Measurements from ENCODE around the gene PHKB. TPM values are rescaled to one million over a fixed set of nuclear protein-coding genes. Genes with fewer than 3 reads are reported as not detected.
A peak's percentile ranks its signal among the peaks of the same experiment; 100 is the strongest.
"Not testable (repeated sequence)": the region's sequence is repeated elsewhere in the genome, so short reads cannot be mapped to it uniquely, and the experiment has no call there.

The PHKB gene
- total RNA-seq, 2 donors from 2014 or later = 28.5 to 39.5 TPM

GRCh38 chr16:47538472-47538871, 77.3 kb downstream of the PHKB start:
- DNase-seq = no peak
- Mint-ChIP-seq H3K4me3 (no peak overlapping the region), H3K27me3 (ENCODE audit: low read depth) (no peaks in the 10 kb centered on the region), H3K36me3 (ENCODE audit: insufficient read depth in 2 of 2) (peaks cover 16 to 29% of the 10 kb centered on the region in 2 donors), H3K9me3 (peaks cover 2 to 9% of the 10 kb centered on the region in 2 donors), H3K27ac (no peak overlapping the region), H3K4me1 (ENCODE audit: low read depth) (no peaks in the 10 kb centered on the region)
- ATAC-seq (replicated peaks in 1 of 2) = no peak

DNA sequence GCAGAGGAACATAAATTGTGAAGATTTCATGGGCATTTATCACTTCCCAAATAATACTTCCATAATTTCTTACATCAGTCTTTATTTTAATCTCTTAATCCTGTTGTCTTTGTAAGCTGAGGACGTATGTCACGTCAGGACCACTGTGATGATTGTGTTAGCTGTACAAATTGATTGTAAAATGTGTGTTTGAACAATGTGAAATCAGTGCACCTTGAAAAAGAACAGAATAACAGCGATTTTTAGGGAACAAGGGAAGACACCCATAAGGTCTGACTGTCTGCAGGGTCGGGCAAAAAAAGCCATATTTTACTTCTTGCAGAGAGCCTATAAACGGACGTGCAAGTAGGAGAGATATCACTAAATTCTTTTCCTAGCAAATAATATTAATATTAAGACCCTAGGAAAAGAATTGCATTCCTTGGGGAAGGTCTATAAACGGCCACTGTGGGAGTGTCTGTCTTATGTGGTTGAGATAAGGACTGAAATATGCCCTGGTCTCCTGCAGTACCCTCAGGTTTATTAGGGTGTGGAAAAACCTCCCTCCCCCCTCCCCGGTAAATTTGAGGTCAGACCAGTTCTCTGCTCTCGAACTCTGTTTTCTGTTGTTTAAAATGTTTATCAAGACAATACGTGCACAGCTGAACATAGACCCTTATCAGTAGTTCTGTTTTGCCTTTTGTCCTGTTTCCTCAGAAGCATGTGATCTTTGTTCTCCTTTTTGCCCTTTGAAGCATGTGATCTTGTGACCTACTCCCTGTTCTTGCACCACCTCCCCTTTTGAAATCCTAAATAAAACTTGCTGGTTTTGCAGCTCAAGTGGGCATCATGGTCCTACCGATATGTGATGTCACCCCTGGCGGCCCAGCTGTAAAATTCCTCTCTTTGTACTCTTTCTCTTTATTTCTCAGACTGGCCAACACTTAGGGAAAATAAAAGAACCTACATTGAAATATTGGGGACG, 78.9 kb downstream of the PHKB start:
- H3K27ac Mint-ChIP-seq; H3K27me3 Mint-ChIP-seq (ENCODE audit: low read depth); H3K4me3 Mint-ChIP-seq; H3K4me1 Mint-ChIP-seq (ENCODE audit: low read depth); ATAC-seq (replicated peaks in 1 of 2); DNase-seq: not testable (repeated sequence)
- H3K36me3 Mint-ChIP-seq (ENCODE audit: insufficient read depth in 2 of 2) = peaks cover 20 to 37% of the 10 kb centered on the region in 2 donors
- H3K9me3 Mint-ChIP-seq = peaks cover 8 to 16% of the 10 kb centered on the region in 2 donors

DNA sequence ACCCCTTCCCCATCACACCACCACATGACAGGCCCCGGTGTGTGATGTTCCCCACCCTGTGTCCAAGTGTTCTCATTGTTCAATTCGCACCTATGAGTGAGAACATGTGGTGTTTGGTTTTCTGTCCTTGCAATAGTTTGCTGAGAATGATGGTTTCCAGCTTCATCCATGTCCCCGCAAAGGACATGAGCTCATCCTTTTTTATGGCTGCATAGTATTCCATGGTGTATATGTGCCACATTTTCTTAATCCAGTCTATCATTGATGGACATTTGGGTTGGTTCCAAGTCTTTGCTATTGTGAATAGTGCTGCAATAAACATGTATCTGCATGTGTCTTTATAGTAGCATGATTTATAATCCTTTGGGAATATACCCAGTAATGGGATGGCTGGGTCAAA, 80.0 kb downstream of the PHKB start:
- not testable (repeated sequence) for H3K27me3 Mint-ChIP-seq (ENCODE audit: low read depth); H3K27ac Mint-ChIP-seq
- H3K9me3 Mint-ChIP-seq = peaks cover 14 to 22% of the 10 kb centered on the region in 2 donors

DNA sequence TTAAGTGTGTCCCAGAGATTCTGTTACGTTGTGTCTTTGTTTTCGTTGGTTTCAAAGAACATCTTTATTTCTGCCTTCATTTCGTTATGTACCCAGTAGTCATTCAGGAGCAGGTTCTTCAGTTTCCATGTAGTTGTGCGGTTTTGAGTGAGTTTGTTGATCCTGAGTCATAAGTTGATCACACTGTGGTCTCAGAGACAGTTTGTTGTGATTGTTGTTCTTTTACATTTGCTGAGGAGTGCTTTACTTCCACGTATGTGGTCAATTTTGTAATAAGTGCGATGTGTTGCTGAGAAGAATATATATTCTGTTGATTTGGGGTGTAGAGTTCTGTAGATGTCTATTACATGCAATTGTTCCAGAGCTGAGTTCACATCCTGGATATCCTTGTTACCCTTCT, 83.1 kb downstream of the PHKB start:
- Mint-ChIP-seq H3K4me3 (peak overlapping the region in 1 of 2 donors; percentile 75), H3K9me3 (peaks cover 14 to 20% of the 10 kb centered on the region in 2 donors), H3K27ac (peak overlapping the region; percentile 82), H3K36me3 (ENCODE audit: insufficient read depth in 2 of 2) (peaks cover 29 to 53% of the 10 kb centered on the region in 2 donors)
- not testable (repeated sequence) for ATAC-seq (replicated peaks in 1 of 2); H3K27me3 Mint-ChIP-seq (ENCODE audit: low read depth); DNase-seq; H3K4me1 Mint-ChIP-seq (ENCODE audit: low read depth)

More for the DNA sequence above, 80.0 kb downstream of the PHKB start:
- ATAC-seq (replicated peaks in 1 of 2); H3K4me1 Mint-ChIP-seq (ENCODE audit: low read depth); DNase-seq; H3K4me3 Mint-ChIP-seq: not testable (repeated sequence)
- H3K36me3 Mint-ChIP-seq (ENCODE audit: insufficient read depth in 2 of 2) = peaks cover 26 to 47% of the 10 kb centered on the region in 2 donors

DNA sequence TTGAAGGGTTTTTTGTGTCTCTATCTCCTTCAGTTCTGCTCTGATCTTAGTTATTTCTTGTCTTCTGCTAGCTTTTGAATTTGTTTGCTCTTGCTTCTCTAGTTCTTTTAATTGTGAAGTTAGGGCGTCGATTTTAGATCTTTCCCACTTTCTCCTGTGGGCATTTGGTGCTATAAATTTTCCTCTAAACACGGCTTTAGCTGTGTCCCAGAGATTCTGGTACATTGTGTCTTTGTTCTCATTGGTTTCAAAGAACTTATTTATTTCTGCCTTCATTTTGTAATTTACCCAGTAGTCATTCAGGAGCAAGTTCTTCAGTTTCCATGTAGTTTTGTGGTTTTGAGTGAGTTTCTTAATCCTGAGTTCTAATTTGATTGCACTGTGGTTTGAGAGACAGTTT, 90.1 kb downstream of the PHKB start:
- ATAC-seq (replicated peaks in 1 of 2); H3K27me3 Mint-ChIP-seq (ENCODE audit: low read depth); H3K4me3 Mint-ChIP-seq; H3K27ac Mint-ChIP-seq; H3K4me1 Mint-ChIP-seq (ENCODE audit: low read depth); DNase-seq: not testable (repeated sequence)
- peaks cover 15 to 19% of the 10 kb centered on the region in 2 donors for H3K9me3 Mint-ChIP-seq
- H3K36me3 Mint-ChIP-seq (ENCODE audit: insufficient read depth in 2 of 2) = peaks cover 30 to 57% of the 10 kb centered on the region in 2 donors

DNA sequence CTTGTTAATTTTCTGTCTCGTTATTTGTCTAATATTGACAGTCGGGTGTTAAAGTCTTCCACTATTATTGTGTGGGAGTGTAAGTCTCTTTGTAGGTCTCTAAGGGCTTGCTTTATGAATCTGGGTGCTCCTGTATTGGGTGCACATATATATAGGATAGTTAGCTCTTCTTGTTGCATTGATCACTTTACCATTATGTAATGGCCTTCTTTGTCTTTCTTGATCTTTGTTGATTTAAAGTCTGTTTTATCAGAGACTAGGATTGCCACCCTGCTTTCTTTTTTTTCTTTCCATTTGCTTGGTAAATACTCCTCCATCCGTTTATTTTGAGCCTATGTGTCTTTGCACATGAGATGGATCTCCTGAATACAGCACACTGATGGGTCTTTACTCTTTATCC, 90.6 kb downstream of the PHKB start:
- not testable (repeated sequence) for H3K27ac Mint-ChIP-seq; DNase-seq; ATAC-seq (replicated peaks in 1 of 2); H3K4me3 Mint-ChIP-seq; H3K4me1 Mint-ChIP-seq (ENCODE audit: low read depth); H3K27me3 Mint-ChIP-seq (ENCODE audit: low read depth)
- peaks cover 30 to 57% of the 10 kb centered on the region in 2 donors for H3K36me3 Mint-ChIP-seq (ENCODE audit: insufficient read depth in 2 of 2)
- H3K9me3 Mint-ChIP-seq = peaks cover 15 to 19% of the 10 kb centered on the region in 2 donors

DNA sequence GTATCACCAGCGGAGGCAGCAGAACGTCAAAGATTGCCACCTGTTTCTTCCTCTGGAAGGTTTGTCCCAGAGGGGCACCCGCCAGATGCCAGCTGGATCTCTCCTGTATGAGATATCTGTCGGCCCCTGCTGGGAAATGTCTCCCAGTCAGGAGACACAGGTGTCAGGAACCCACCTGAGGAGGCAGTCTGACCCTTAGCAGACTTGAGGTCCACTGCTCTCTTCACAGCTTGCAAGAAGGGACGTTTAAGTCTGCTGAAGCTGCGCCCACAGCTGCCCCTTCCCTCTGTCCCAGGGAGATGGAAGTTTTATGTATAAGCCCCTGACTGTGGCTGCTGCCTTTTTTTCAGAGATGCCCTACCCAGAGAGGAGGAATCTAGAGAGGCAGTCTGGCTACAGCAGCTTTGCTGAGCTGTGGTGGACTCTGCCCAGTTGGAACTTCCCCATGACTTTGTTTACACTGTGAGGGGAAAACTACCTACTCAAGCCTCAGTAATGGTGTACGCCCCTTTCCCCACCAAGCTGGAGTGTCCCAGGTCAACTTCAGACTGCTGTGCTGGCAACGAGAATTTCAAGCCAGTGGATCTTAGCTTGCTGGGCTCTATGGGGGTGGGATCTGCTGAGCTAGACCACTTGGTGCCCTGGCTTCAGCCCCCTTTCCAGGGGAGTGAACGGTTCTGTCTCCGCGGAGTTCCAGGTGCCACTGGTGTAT, 92.9 kb downstream of the PHKB start:
- Mint-ChIP-seq H3K4me3 (no peak overlapping the region), H3K36me3 (ENCODE audit: insufficient read depth in 2 of 2) (peaks cover 26 to 50% of the 10 kb centered on the region in 2 donors), H3K9me3 (peaks cover 13 to 19% of the 10 kb centered on the region in 2 donors), H3K4me1 (ENCODE audit: low read depth) (no peaks in the 10 kb centered on the region), H3K27me3 (ENCODE audit: low read depth) (no peaks in the 10 kb centered on the region), H3K27ac (no peak overlapping the region)
- DNase-seq (no peak), ATAC-seq (replicated peaks in 1 of 2) (no peak)

GRCh38 chr16:47554587-47554986, 93.5 kb downstream of the PHKB start:
- not testable (repeated sequence) for H3K4me1 Mint-ChIP-seq (ENCODE audit: low read depth); ATAC-seq (replicated peaks in 1 of 2); DNase-seq; H3K27me3 Mint-ChIP-seq (ENCODE audit: low read depth); H3K4me3 Mint-ChIP-seq; H3K27ac Mint-ChIP-seq
- peaks cover 13 to 19% of the 10 kb centered on the region in 2 donors for H3K9me3 Mint-ChIP-seq
- H3K36me3 Mint-ChIP-seq (ENCODE audit: insufficient read depth in 2 of 2) = peaks cover 26 to 46% of the 10 kb centered on the region in 2 donors

- Mint-ChIP-seq H3K9me3 (peaks cover 3 to 11% of the 10 kb centered on the region in 2 donors), H3K4me3 (no peak overlapping the region), H3K27ac (no peak overlapping the region), H3K36me3 (ENCODE audit: insufficient read depth in 2 of 2) (peaks cover 16 to 21% of the 10 kb centered on the region in 2 donors), H3K27me3 (ENCODE audit: low read depth) (no peaks in the 10 kb centered on the region), H3K4me1 (ENCODE audit: low read depth) (peaks cover 21% of the 10 kb centered on the region)
- no peak for DNase-seq
- ATAC-seq (replicated peaks in 1 of 2) = no peak
Measured at GRCh38 chr16:47561286-47561685, 100.2 kb downstream of the PHKB start.

DNA sequence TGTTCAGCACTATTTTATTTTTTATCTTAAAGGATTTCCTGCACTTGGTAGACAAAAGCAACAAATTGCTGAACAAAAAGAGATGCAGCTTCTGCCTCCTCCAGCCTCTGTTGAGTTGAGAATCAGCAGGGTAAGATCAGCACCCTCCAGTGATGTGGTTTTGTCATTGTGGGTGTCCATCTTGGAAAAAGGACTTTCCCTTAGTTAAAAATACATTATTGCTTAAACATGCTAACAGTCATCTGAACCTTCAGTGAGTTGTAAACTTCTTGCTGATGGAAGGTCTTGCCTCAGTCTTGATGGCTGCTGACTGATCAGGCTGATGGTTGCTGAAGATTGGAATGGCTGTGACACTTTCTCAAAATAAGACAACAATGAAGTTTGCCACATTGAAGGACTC, 101.2 kb downstream of the PHKB start:
- Mint-ChIP-seq H3K36me3 (ENCODE audit: insufficient read depth in 2 of 2) (peaks cover 15 to 22% of the 10 kb centered on the region in 2 donors), H3K4me3 (no peak overlapping the region), H3K27ac (no peak overlapping the region), H3K27me3 (ENCODE audit: low read depth) (no peaks in the 10 kb centered on the region), H3K9me3 (peaks cover 3 to 13% of the 10 kb centered on the region in 2 donors), H3K4me1 (ENCODE audit: low read depth) (peaks cover 26% of the 10 kb centered on the region)
- ATAC-seq (replicated peaks in 1 of 2) (no peak), DNase-seq (no peak)

DNA sequence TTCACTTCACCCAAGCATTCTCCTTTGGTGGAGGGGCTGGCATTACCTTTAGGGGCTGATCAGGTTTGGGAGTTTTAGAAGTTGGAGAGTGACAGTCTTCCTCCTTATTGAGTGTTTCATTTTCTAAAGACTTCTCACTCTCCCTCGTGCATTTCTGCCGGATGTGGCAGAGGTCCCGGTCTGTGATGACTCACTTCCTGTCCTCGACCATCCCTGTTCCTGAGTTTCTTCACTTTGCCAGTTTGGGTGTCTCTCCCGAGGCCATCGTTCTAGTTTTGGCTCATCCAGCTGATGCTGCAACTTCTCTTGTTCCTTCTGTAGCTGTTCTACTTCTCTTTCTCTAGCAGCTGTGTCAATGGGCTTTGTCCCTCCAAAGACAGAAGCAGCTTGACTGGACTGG, 104.3 kb downstream of the PHKB start:
- ATAC-seq (replicated peaks in 1 of 2) (peak in 1 of 2 donors; percentile 28), DNase-seq (no peak)
- peaks cover 18 to 27% of the 10 kb centered on the region in 2 donors for H3K36me3 Mint-ChIP-seq (ENCODE audit: insufficient read depth in 2 of 2)
- H3K27me3 Mint-ChIP-seq (ENCODE audit: low read depth) = no peaks in the 10 kb centered on the region
- no peak overlapping the region for H3K27ac Mint-ChIP-seq
- H3K4me1 Mint-ChIP-seq (ENCODE audit: low read depth) = peaks cover 56% of the 10 kb centered on the region
- H3K9me3 Mint-ChIP-seq = peaks cover 8 to 13% of the 10 kb centered on the region in 2 donors
- peak overlapping the region; percentile 13 to 28 for H3K4me3 Mint-ChIP-seq

DNA sequence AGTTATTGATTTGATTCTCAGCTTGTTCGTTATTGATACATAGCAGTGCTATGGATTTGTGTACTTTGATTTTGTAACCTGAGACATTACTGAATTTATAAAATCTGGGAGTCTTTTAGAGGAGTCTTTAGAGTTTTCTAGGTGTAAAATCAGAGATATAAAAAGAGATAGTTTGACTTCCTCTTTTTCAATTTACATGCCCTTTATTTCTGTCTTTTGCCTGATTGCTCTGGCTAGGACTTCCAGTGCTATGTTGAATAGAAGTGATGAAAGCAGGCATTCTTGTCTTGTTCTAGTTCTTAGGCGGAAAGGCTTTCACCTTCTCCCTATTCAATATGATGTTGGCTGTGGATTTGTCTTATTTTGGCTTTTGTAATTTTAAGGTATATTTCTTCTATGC, 106.2 kb downstream of the PHKB start:
- Mint-ChIP-seq H3K27me3 (ENCODE audit: low read depth) (no peaks in the 10 kb centered on the region), H3K4me3 (no peak overlapping the region), H3K27ac (peak overlapping the region; percentile 69), H3K36me3 (ENCODE audit: insufficient read depth in 2 of 2) (peaks cover 18 to 27% of the 10 kb centered on the region in 2 donors), H3K4me1 (ENCODE audit: low read depth) (peaks cover 65% of the 10 kb centered on the region), H3K9me3 (peaks cover 8 to 13% of the 10 kb centered on the region in 2 donors)
- DNase-seq (no peak), ATAC-seq (replicated peaks in 1 of 2) (no peak)

DNA sequence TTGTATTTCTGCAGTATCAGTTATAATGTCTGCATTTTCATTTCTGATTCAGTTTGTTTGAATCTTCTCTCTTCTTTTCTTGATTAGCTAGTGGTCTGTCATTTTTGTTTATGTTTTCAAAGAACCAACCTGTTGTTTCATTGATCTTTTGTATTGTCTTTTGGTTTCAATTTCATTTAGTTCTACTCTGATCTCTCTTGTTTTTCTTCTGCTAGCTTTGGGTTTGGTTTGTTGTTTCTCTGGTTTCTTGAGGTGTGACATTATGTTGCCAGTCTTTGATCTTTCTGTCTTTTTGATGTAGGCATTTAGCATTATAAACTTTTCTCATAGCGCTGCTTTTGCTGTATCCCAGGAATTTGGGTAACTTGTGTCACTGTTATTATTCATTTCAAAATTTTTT, 107.2 kb downstream of the PHKB start:
- ATAC-seq (replicated peaks in 1 of 2) (peak; percentile 23 to 29), DNase-seq (no peak)
- peaks cover 16 to 26% of the 10 kb centered on the region in 2 donors for H3K36me3 Mint-ChIP-seq (ENCODE audit: insufficient read depth in 2 of 2)
- H3K27me3 Mint-ChIP-seq (ENCODE audit: low read depth) = no peaks in the 10 kb centered on the region
- H3K4me1 Mint-ChIP-seq (ENCODE audit: low read depth) = peaks cover 76% of the 10 kb centered on the region
- peak overlapping the region; percentile 5 to 64 for H3K4me3 Mint-ChIP-seq
- peaks cover 8 to 12% of the 10 kb centered on the region in 2 donors for H3K9me3 Mint-ChIP-seq
- H3K27ac Mint-ChIP-seq = peak overlapping the region; percentile 69

Measured in activated T-cell treated with anti-CD3 and anti-CD28 coated beads, Interleukin-2, amount 50 U/mL, for 72 hours (primary cell).